Neuronal stem cell (in vitro differentiated cells): ENCODE measurements around the gene GC.

Experiments
- DNase-seq: peaks from one replicate; pipeline ENCODE4 v3.0.0-alpha.2; 2013; ENCODE audit warnings: low spot score
- H2AFZ ChIP-seq: one replicate; pipeline ENCODE4 v1.6.1; 2013; ENCODE audit warnings: mild to moderate bottlenecking, low read length, inconsistent platforms
- H2AK5ac ChIP-seq: 2 replicates; pipeline ENCODE4 v1.6.1; 2013; ENCODE audit warnings: low read depth, mild to moderate bottlenecking, inconsistent platforms, low read length, moderate library complexity, mixed read lengths
- H2BK120ac ChIP-seq: 2 replicates; pipeline ENCODE4 v1.6.1; 2013; ENCODE audit warnings: low read depth, mild to moderate bottlenecking, inconsistent platforms, low read length, moderate library complexity, mixed read lengths
- H2BK12ac ChIP-seq: one replicate; pipeline ENCODE4 v1.6.1; 2013; ENCODE audit warnings: low read length, inconsistent platforms
- H2BK15ac ChIP-seq: 2 replicates; pipeline ENCODE4 v1.6.1; 2013; ENCODE audit warnings: mild to moderate bottlenecking, low read length, inconsistent platforms, mixed read lengths
- H2BK5ac ChIP-seq: one replicate; pipeline ENCODE4 v1.6.1; 2013; ENCODE audit warnings: inconsistent platforms, mild to moderate bottlenecking, low read length, moderate library complexity
- H3K14ac ChIP-seq: one replicate; pipeline ENCODE4 v1.6.1; 2013; ENCODE audit warnings: low read length, inconsistent platforms
- H3K18ac ChIP-seq: 2 replicates; pipeline ENCODE4 v1.6.1; 2013; ENCODE audit warnings: low read length, inconsistent platforms
- H3K23ac ChIP-seq: 2 replicates; pipeline ENCODE4 v1.6.1; 2013; ENCODE audit warnings: low read depth, mild to moderate bottlenecking, mixed read lengths, low read length, inconsistent platforms; ENCODE audit not compliant: poor library complexity
- H3K27ac ChIP-seq: replicated peaks from 3 replicates; pipeline ENCODE4 v1.5.1; 2013; ENCODE audit warnings: low read length, inconsistent platforms
- H3K27me3 ChIP-seq, 3 experiments: 2 replicates each; pipeline ENCODE4 v1.6.1; 2013; ENCODE audit warnings: low read length in 3 of 3, mild to moderate bottlenecking in 2 of 3, inconsistent platforms in 1 of 3, low read depth in 1 of 3, mixed read lengths in 1 of 3, moderate library complexity in 1 of 3; ENCODE audit not compliant: control insufficient read depth in 3 of 3, insufficient read depth in 3 of 3
- H3K36me3 ChIP-seq, 2 donors: replicated peaks in 1 of 2; 2 replicates each; pipeline ENCODE4 v1.6.1; 2013; ENCODE audit warnings: low read length in 2 of 2; ENCODE audit not compliant: control insufficient read depth in 2 of 2, insufficient read depth in 2 of 2
- H3K4ac ChIP-seq: 2 replicates; pipeline ENCODE4 v1.6.1; 2013; ENCODE audit warnings: inconsistent platforms, mild to moderate bottlenecking, low read length, moderate library complexity
- H3K4me1 ChIP-seq, 2 donors: 1 replicate in 1 of 2; 2 replicates in 1 of 2; pipeline ENCODE4 v1.6.1; 2013; ENCODE audit warnings: low read length in 2 of 2, low read depth in 1 of 2; ENCODE audit not compliant: control insufficient read depth in 2 of 2, insufficient read depth in 1 of 2
- H3K4me2 ChIP-seq: one replicate; pipeline ENCODE4 v1.6.1; 2013; ENCODE audit warnings: mild to moderate bottlenecking, low read length, inconsistent platforms; ENCODE audit not compliant: insufficient read depth, poor library complexity, severe bottlenecking
- H3K4me3 ChIP-seq, 2 donors: 2 replicates each; pipeline ENCODE4 v1.5.1; 2013; ENCODE audit warnings: low read length in 2 of 2, mild to moderate bottlenecking in 2 of 2, inconsistent platforms in 1 of 2, moderate library complexity in 1 of 2
- H3K79me1 ChIP-seq: one replicate; pipeline ENCODE4 v1.6.1; 2013; ENCODE audit warnings: low read depth, mild to moderate bottlenecking, inconsistent platforms, low read length, moderate library complexity
- H3K9ac ChIP-seq: one replicate; pipeline ENCODE4 v1.6.1; 2013; ENCODE audit warnings: mild to moderate bottlenecking, low read depth, low read length, inconsistent platforms; ENCODE audit not compliant: poor library complexity
- H3K9me3 ChIP-seq, 2 donors: replicated peaks in 1 of 2; 2 replicates each; pipeline versions ENCODE3 to v1.6.1; 2013; ENCODE audit warnings: low read length in 2 of 2, mild to moderate bottlenecking in 2 of 2, inconsistent platforms in 1 of 2, low read depth in 1 of 2, mixed read lengths in 1 of 2, moderate library complexity in 1 of 2; ENCODE audit not compliant: control insufficient read depth in 2 of 2, insufficient read depth in 1 of 2
- H4K8ac ChIP-seq: one replicate; pipeline ENCODE4 v1.6.1; 2013; ENCODE audit warnings: low read depth, mild to moderate bottlenecking, inconsistent platforms, low read length, moderate library complexity
- H4K91ac ChIP-seq: one replicate; pipeline ENCODE4 v1.6.1; 2013; ENCODE audit warnings: low read length, low read depth, mild to moderate bottlenecking, inconsistent platforms; ENCODE audit not compliant: poor library complexity
- WGBS, 2 donors: extraction: QIAGEN DNeasy Blood & Tissue Kit; methylation state at CpG; one replicate each; pipeline ENCODE4 v1.1.7; 2013; ENCODE audit warnings: missing lambda C conversion rate in 2 of 2, mixed read lengths in 1 of 2; ENCODE audit not compliant: insufficient read length in 2 of 2, insufficient replicate concordance in 1 of 2; ENCODE audit errors: extremely low coverage in 2 of 2; 5-methylcytosine and 5-hydroxymethylcytosine counted together

The GC gene

GRCh38 chr4:71697031-71697430 is 86.8 kb downstream of the GC start:
- Histone ChIP-seq H3K27me3 (no peaks in the 10 kb centered on the region), H3K79me1 (no peaks in the 10 kb centered on the region), H2AK5ac (no peak overlapping the region), H3K4me3 (no peak overlapping the region), H3K27ac (no peak overlapping the region), H2AFZ (no peak overlapping the region), H3K14ac (no peak overlapping the region), H3K18ac (no peak overlapping the region), H3K4me2 (no peak overlapping the region), H3K4me1 (peaks cover 0 to 1% of the 10 kb centered on the region in 2 donors), H2BK12ac (no peak overlapping the region), H4K91ac (no peak overlapping the region), H2BK120ac (no peak overlapping the region), H3K4ac (no peak overlapping the region), H2BK5ac (no peak overlapping the region), H3K9ac (no peak overlapping the region), H3K36me3 (no peaks in the 10 kb centered on the region), H4K8ac (no peak overlapping the region), H3K9me3 (no peaks in the 10 kb centered on the region), H3K23ac (no peak overlapping the region), H2BK15ac (no peak overlapping the region)
- no peak for DNase-seq
- WGBS, 2 donors, result no CpG with 5 or more reads among the region's 4 CpGs

GRCh38 chr4:71694961-71695360 is 88.9 kb downstream of the GC start:
- H3K4me3 ChIP-seq, result no peak overlapping the region
- H2BK15ac ChIP-seq, result no peak overlapping the region
- no peak overlapping the region for H3K23ac ChIP-seq
- no peak overlapping the region for H2AK5ac ChIP-seq
- H4K8ac ChIP-seq, result no peak overlapping the region
- H2BK120ac ChIP-seq, result no peak overlapping the region
- DNase-seq, result no peak
- no peak overlapping the region for H4K91ac ChIP-seq
- H3K4ac ChIP-seq, result no peak overlapping the region
- H3K18ac ChIP-seq, result no peak overlapping the region
- no peak overlapping the region for H2BK12ac ChIP-seq
- H3K14ac ChIP-seq, result no peak overlapping the region
- no peaks in the 10 kb centered on the region for H3K79me1 ChIP-seq
- H3K27me3 ChIP-seq, result no peaks in the 10 kb centered on the region
- no peak overlapping the region for H3K27ac ChIP-seq
- no peak overlapping the region for H3K9ac ChIP-seq
- no CpG with 5 or more reads among the region's 5 CpGs for WGBS, 2 donors
- H3K4me1 ChIP-seq, result peaks cover 0 to 1% of the 10 kb centered on the region in 2 donors
- no peaks in the 10 kb centered on the region for H3K9me3 ChIP-seq
- H3K4me2 ChIP-seq, result no peak overlapping the region
- H2BK5ac ChIP-seq, result no peak overlapping the region
- H3K36me3 ChIP-seq, result no peaks in the 10 kb centered on the region
- no peak overlapping the region for H2AFZ ChIP-seq

GRCh38 chr4:71692963-71693362 is 90.9 kb downstream of the GC start:
- no peak overlapping the region for H3K27ac ChIP-seq

GRCh38 chr4:71692198-71692597 is 91.7 kb downstream of the GC start:
- Histone ChIP-seq H2BK15ac (no peak overlapping the region), H2BK12ac (no peak overlapping the region), H2AK5ac (no peak overlapping the region), H3K4me3 (no peak overlapping the region), H3K4ac (no peak overlapping the region), H2AFZ (no peak overlapping the region), H2BK5ac (no peak overlapping the region), H3K4me2 (no peak overlapping the region), H3K36me3 (no peaks in the 10 kb centered on the region), H4K8ac (no peak overlapping the region), H3K27me3 (no peaks in the 10 kb centered on the region), H3K23ac (no peak overlapping the region), H3K18ac (no peak overlapping the region), H2BK120ac (no peak overlapping the region), H4K91ac (no peak overlapping the region), H3K14ac (no peak overlapping the region), H3K4me1 (no peaks in the 10 kb centered on the region), H3K79me1 (no peaks in the 10 kb centered on the region), H3K9ac (no peak overlapping the region), H3K27ac (no peak overlapping the region), H3K9me3 (no peaks in the 10 kb centered on the region)
- no CpG with 5 or more reads among the region's 2 CpGs for WGBS, 2 donors
- no peak for DNase-seq

More at GRCh38 chr4:71692963-71693362, 90.9 kb downstream of the GC start:
- no peak overlapping the region for H2BK5ac ChIP-seq
- no peak overlapping the region for H3K23ac ChIP-seq
- H3K79me1 ChIP-seq, result no peaks in the 10 kb centered on the region
- no peak overlapping the region for H2AFZ ChIP-seq
- no peak for DNase-seq
- no peak overlapping the region for H2AK5ac ChIP-seq
- peaks cover 0 to 1% of the 10 kb centered on the region in 2 donors for H3K4me1 ChIP-seq
- no peak overlapping the region for H2BK12ac ChIP-seq
- no CpG with 5 or more reads among the region's 1 CpG for WGBS, 2 donors
- no peak overlapping the region for H3K9ac ChIP-seq
- H2BK120ac ChIP-seq, result no peak overlapping the region
- no peak overlapping the region for H4K8ac ChIP-seq
- no peaks in the 10 kb centered on the region for H3K27me3 ChIP-seq
- no peak overlapping the region for H2BK15ac ChIP-seq
- H3K18ac ChIP-seq, result no peak overlapping the region
- no peak overlapping the region for H3K14ac ChIP-seq
- no peaks in the 10 kb centered on the region for H3K36me3 ChIP-seq
- H3K4me2 ChIP-seq, result no peak overlapping the region
- H3K4me3 ChIP-seq, result no peak overlapping the region
- H3K9me3 ChIP-seq, result no peaks in the 10 kb centered on the region
- no peak overlapping the region for H3K4ac ChIP-seq
- no peak overlapping the region for H4K91ac ChIP-seq
